ENCODE measurements around the gene CCNL1. TPM values are rescaled to one million over a fixed set of nuclear protein-coding genes. Genes with fewer than 3 reads are reported as not detected.

Gene CCNL1
- 100 to 1,000 TPM in 1 of 2 donors, 10 to 100 TPM in 1; 94.5 to 157 TPM for total RNA-seq

DNA sequence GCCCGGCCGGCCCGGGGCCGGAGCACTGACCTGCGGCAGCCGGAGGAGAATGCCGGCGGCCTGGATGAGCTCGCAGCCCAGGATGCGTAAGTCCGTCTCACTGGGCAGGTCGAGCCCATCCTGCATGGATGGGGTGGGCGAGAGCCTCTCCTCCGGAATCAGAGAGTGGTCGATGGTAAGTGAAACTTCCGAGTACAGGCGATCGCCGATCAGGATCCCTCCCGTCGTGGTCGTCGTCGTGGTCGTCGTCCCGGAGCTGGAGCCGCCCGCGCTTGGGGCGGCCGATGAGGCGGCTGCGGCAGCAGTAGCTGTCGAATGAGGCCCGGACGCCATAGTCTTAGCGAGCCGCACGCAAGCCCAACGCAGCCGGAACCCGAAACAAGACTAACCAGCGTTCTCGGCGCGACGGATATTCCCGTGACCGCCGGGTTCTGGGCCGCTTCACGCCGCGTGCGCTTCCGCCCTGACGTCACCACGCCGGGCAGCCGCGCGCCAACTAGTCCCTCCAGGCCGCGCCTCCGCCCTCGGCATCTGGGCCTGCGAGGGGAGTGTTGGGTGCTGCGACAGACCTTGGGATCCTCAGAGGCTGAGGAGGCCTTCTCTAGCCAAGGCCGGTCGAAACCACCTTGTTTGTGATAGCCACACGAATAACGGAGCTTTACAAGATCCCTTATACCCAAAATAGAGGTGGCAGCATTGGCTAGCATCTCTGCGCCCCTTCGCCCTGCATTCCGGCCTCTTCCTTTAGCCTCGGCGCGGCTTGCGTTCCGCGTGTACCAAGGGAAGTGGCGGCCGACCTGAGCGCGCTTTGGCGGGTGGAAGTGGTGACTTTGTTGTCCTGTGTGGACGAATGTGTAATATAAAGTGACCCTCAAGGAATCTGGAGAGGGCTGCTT lies at the start of gene CCNL1:
TSS of gene CCNL1 (minus strand) at position 386 of the 896 bp plus-strand sequence. CDS start at position 333, 53 bp downstream.
- H3K27me3 ChIP-seq (replicated peaks; ENCODE audit: insufficient read depth), result no peaks in the 10 kb centered on the region
- H3K36me3 ChIP-seq, result no peaks in the 10 kb centered on the region
- H3K9me3 ChIP-seq, result no peaks in the 10 kb centered on the region
- H3K4me1 ChIP-seq (replicated peaks), result peaks cover 9% of the 10 kb centered on the region
- TF ChIP-seq POLR2A (IDR thresholded peaks at IDR 0.05) (peak; percentile 96), POLR2AphosphoS5 (IDR thresholded peaks at IDR 0.05) (peak; percentile 99)
- TF ChIP-seq, protein P1, sequence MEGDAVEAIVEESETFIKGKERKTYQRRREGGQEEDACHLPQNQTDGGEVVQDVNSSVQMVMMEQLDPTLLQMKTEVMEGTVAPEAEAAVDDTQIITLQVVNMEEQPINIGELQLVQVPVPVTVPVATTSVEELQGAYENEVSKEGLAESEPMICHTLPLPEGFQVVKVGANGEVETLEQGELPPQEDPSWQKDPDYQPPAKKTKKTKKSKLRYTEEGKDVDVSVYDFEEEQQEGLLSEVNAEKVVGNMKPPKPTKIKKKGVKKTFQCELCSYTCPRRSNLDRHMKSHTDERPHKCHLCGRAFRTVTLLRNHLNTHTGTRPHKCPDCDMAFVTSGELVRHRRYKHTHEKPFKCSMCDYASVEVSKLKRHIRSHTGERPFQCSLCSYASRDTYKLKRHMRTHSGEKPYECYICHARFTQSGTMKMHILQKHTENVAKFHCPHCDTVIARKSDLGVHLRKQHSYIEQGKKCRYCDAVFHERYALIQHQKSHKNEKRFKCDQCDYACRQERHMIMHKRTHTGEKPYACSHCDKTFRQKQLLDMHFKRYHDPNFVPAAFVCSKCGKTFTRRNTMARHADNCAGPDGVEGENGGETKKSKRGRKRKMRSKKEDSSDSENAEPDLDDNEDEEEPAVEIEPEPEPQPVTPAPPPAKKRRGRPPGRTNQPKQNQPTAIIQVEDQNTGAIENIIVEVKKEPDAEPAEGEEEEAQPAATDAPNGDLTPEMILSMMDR (IDR thresholded peaks at IDR 0.05), result peak in 2 of 4 experiments; percentile 17 to 23
- intact Hi-C loops (cut with DNase I), result loop anchor here (1.0 kb wide), 1 partner anchor 15 kb away; no protein-coding TSS in a partner anchor
- H3K27ac ChIP-seq, result peak within 1 kb of the TSS; percentile 99 to 100
- H3K4me3 ChIP-seq, result peak within 1 kb of the TSS; percentile 87 to 99
- DNase-seq (ENCODE audit: low spot score), result peak; percentile 96
- whole genome bisulfite sequencing, result under 1% methylated on average over 88 of the region's 88 CpGs

DNA sequence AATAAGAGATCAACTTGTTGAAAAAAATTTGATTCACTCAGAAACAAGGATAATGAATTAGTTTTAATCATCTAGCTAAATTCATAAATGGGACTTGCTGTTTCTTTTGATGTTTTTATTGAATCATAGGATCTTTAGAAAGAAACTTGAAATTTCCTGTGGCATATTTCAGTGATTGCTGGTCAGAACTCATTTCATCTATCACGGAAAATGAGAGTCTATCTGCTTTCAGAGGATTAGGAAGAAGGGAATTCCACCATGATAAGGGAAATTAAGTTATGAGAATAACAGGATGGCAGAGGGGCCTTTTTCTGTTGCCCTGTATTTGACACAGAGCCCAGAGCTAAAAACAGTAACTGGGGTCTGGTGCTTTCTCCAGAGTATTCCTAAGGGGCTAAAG lies 44.9 kb upstream of the CCNL1 start:
- Histone ChIP-seq H3K27ac (no peak overlapping the region), H3K9me3 (no peaks in the 10 kb centered on the region), H3K27me3 (replicated peaks; ENCODE audit: insufficient read depth) (no peaks in the 10 kb centered on the region), H3K4me1 (replicated peaks) (no peaks in the 10 kb centered on the region), H3K36me3 (no peaks in the 10 kb centered on the region), H3K4me3 (no peak overlapping the region)
- intact Hi-C loops (cut with DNase I), result loop anchor here (5.0 to 10.0 kb wide), 3 partner anchors 240 to 370 kb away; no protein-coding TSS in a partner anchor
- no peak for DNase-seq (ENCODE audit: low spot score)
- 90% methylated on average over 1 of the region's 1 CpG for WGBS
- TF ChIP-seq POLR2A (IDR thresholded peaks at IDR 0.05) (no peak), POLR2AphosphoS5 (IDR thresholded peaks at IDR 0.05) (no peak)

DNA sequence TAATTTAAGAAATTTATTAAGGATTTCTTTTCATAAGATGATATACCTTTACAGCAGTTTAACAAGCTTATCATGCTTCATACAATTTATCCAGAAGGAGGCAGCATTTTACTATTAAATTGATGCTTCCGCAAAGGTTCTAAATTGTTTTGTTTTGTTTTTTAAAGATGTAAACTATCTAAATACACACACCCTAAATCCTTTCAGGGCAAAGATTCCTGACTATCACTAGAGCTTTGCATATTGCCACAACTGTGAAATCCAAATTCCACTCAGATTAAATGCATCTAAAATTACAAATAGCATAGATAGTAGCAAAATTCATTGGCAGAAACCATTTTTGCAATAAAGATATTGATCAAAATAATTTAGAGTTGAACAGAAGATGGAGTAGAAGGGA lies 44.5 kb upstream of the CCNL1 start:
- WGBS, result 12% methylated on average over 1 of the region's 1 CpG
- Histone ChIP-seq H3K9me3 (no peaks in the 10 kb centered on the region), H3K36me3 (no peaks in the 10 kb centered on the region), H3K4me3 (no peak overlapping the region), H3K27ac (no peak overlapping the region), H3K27me3 (replicated peaks; ENCODE audit: insufficient read depth) (no peaks in the 10 kb centered on the region), H3K4me1 (replicated peaks) (no peaks in the 10 kb centered on the region)
- DNase-seq (ENCODE audit: low spot score), result no peak
- TF ChIP-seq POLR2AphosphoS5 (IDR thresholded peaks at IDR 0.05), result no peak
- TF ChIP-seq, protein P1 (IDR thresholded peaks at IDR 0.05), result peak in 3 of 4 experiments; percentile 41 to 61 (median 51)
- intact Hi-C loops (cut with DNase I), result loop anchor here (10.0 kb wide), 2 partner anchors 240 to 370 kb away; no protein-coding TSS in a partner anchor

DNA sequence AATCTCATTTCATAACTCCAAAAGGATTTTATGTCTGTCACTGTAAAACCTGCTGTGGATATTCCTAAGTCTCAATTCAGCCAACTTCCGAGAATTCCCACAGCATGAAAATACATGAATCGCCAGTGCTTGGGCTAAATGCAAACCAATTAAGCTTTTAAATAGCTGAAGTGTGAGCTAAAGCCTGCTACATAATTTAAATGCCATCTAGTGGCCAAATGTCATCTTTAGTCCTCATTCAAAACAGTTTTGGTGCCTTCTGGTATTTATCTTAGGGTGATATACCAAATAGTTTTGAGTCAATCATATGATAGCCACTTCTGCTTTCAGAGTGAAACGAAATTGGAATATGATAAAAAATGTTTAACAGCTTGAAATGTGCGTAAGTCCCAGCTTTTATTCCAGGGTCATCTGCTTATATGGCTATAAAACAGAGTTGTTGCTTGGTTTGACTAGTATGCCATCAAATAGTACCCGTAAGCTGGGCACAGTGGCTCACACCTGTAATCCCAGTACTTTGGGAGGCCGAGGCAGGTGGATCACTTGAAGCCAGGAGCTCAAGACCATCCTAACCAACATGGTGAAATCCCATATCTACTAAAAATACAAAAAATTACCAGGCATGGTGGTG lies 41.8 kb upstream of the CCNL1 start:
- TF ChIP-seq, protein P1 (IDR thresholded peaks at IDR 0.05), result peak in 3 of 4 experiments; percentile 47 to 62 (median 59)
- TF ChIP-seq POLR2A (IDR thresholded peaks at IDR 0.05) (no peak), POLR2AphosphoS5 (IDR thresholded peaks at IDR 0.05) (peak; percentile 19)
- Histone ChIP-seq H3K27ac (no peak overlapping the region), H3K4me3 (no peak overlapping the region), H3K36me3 (no peaks in the 10 kb centered on the region), H3K27me3 (replicated peaks; ENCODE audit: insufficient read depth) (no peaks in the 10 kb centered on the region), H3K4me1 (replicated peaks) (no peaks in the 10 kb centered on the region), H3K9me3 (no peaks in the 10 kb centered on the region)
- DNase-seq (ENCODE audit: low spot score), result no peak
- intact Hi-C loops (cut with DNase I), result loop anchor here (10.0 kb wide), 2 partner anchors 243 to 373 kb away; no protein-coding TSS in a partner anchor
- 48% methylated on average over 6 of the region's 6 CpGs for WGBS

DNA sequence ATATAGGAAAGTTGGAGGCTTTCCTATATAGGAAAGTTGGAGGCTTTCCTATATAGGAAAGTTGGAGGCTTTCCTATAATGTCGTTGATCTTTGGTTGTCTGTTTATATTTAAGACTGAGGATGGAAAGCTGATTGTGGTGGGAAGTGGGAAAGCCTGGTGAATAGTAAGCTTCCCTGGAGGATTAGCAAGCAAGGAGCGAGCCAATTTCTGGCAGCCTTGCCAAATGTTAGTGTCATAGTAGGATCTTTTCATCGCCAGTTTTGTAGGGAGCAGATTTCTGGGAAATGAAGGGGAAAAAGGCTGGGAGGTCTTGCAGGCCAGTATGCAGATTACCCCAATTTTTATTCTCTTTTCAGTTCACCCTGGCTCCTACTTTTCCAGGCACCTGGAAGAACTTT lies 39.9 kb upstream of the CCNL1 start:
- DNase-seq (ENCODE audit: low spot score), result no peak
- Histone ChIP-seq H3K4me1 (replicated peaks) (no peaks in the 10 kb centered on the region), H3K27me3 (replicated peaks; ENCODE audit: insufficient read depth) (no peaks in the 10 kb centered on the region), H3K27ac (no peak overlapping the region), H3K36me3 (no peaks in the 10 kb centered on the region), H3K4me3 (no peak overlapping the region), H3K9me3 (no peaks in the 10 kb centered on the region)
- intact Hi-C loops (cut with DNase I), result loop anchor here (10.0 kb wide), 2 partner anchors 245 to 375 kb away; no protein-coding TSS in a partner anchor
- 68% methylated on average over 3 of the region's 3 CpGs for WGBS
- TF ChIP-seq POLR2A (IDR thresholded peaks at IDR 0.05) (no peak), POLR2AphosphoS5 (IDR thresholded peaks at IDR 0.05) (no peak)
- TF ChIP-seq, protein P1 (IDR thresholded peaks at IDR 0.05), result no peak
